ENCODE data around the gene PMFBP1. TPM values are rescaled to one million over a fixed set of nuclear protein-coding genes. Genes with fewer than 3 reads are reported as not detected.

The PMFBP1 gene
- total RNA-seq, 4 donors from 2014 or later: 1.8 to 108 (median 11.4) TPM

- H3K4me3 ChIP-seq: no peak overlapping the region
- no peaks in the 10 kb centered on the region for H3K27me3 ChIP-seq
- TF ChIP-seq POLR2A (IDR thresholded peaks at IDR 0.05) (no peak), CTCF (IDR thresholded peaks at IDR 0.05) (no peak)
- no peaks in the 10 kb centered on the region for H3K4me1 ChIP-seq
- no peak for DNase-seq
- no peaks in the 10 kb centered on the region for H3K9me3 ChIP-seq
- H3K27ac ChIP-seq: no peak overlapping the region
- H3K36me3 ChIP-seq: no peaks in the 10 kb centered on the region
Observed at GRCh38 chr16:72162105-72162692, 9.8 kb downstream of the PMFBP1 start.

GRCh38 chr16:72159801-72160200, 12.2 kb downstream of the PMFBP1 start:
- H3K9me3 ChIP-seq: no peaks in the 10 kb centered on the region
- no peaks in the 10 kb centered on the region for H3K36me3 ChIP-seq
- no peak overlapping the region for H3K4me3 ChIP-seq
- no peaks in the 10 kb centered on the region for H3K27me3 ChIP-seq
- TF ChIP-seq CTCF (IDR thresholded peaks at IDR 0.05) (no peak), POLR2A (IDR thresholded peaks at IDR 0.05) (no peak)
- DNase-seq: no peak
- H3K4me1 ChIP-seq: no peaks in the 10 kb centered on the region
- H3K27ac ChIP-seq: no peak overlapping the region

GRCh38 chr16:72159386-72159785, 12.6 kb downstream of the PMFBP1 start:
- H3K4me3 ChIP-seq: no peak overlapping the region
- no peaks in the 10 kb centered on the region for H3K4me1 ChIP-seq
- no peaks in the 10 kb centered on the region for H3K9me3 ChIP-seq
- TF ChIP-seq CTCF (IDR thresholded peaks at IDR 0.05) (no peak), POLR2A (IDR thresholded peaks at IDR 0.05) (no peak)
- H3K36me3 ChIP-seq: no peaks in the 10 kb centered on the region
- H3K27me3 ChIP-seq: no peaks in the 10 kb centered on the region
- H3K27ac ChIP-seq: no peak overlapping the region
- no peak for DNase-seq

- Histone ChIP-seq H3K4me1 (no peaks in the 10 kb centered on the region), H3K27me3 (no peaks in the 10 kb centered on the region), H3K9me3 (no peaks in the 10 kb centered on the region), H3K36me3 (no peaks in the 10 kb centered on the region), H3K4me3 (no peak overlapping the region), H3K27ac (no peak overlapping the region)
- no peak for TF ChIP-seq CTCF (IDR thresholded peaks at IDR 0.05)
- no peak for DNase-seq
Observed at GRCh38 chr16:72149676-72150464, 22.1 kb downstream of the PMFBP1 start.

GRCh38 chr16:72142476-72142875, 29.5 kb downstream of the PMFBP1 start:
- Histone ChIP-seq H3K4me3 (no peak overlapping the region), H3K27me3 (no peaks in the 10 kb centered on the region), H3K9me3 (no peaks in the 10 kb centered on the region), H3K27ac (no peak overlapping the region), H3K36me3 (no peaks in the 10 kb centered on the region), H3K4me1 (no peaks in the 10 kb centered on the region)
- no peak for DNase-seq
- TF ChIP-seq CTCF (IDR thresholded peaks at IDR 0.05): no peak
- TF ChIP-seq POLR2A (IDR thresholded peaks at IDR 0.05): no peak

All from Peyer's patch (tissue), 4 donors.